HG03342 (cell line): Measurements from ENCODE around the gene CARMIL1.

Experiments used
- ATAC-seq: cut with Tn5 transposase; IDR thresholded peaks from one replicate; pipeline ENCODE4 v1.9.1; 2021; ENCODE audit warnings: mild to moderate bottlenecking, moderate library complexity; ENCODE audit not compliant: unreplicated experiment

CARMIL1 gene

GRCh38 chr6:25332165-25332564 lies 53.0 kb downstream of the CARMIL1 start:
- no peak for ATAC-seq

- ATAC-seq: no peak
Measured at GRCh38 chr6:25332655-25333071, 53.5 kb downstream of the CARMIL1 start.

- no peak for ATAC-seq
Measured at GRCh38 chr6:25333471-25333870, 54.3 kb downstream of the CARMIL1 start.

- ATAC-seq: no peak
Measured at GRCh38 chr6:25334793-25335192, 55.6 kb downstream of the CARMIL1 start.

DNA sequence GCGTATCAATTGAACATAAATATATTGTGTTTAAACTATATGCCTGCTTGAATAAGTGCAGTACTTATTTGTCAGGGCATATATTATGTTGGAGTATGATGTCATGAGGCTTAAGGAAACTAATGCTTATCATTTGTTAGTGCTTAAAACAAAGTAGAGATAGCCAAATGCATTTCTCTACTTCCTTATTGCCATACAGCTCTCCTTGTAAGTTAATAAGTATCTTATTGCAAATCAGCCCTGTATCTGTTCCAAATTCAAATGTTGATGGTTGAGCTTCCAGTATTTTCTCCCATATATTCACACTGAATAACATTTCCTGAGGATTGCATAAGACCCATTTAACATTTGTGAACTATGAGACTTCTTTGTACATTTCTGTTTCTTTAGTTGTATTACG lies 57.8 kb downstream of the CARMIL1 start:
- ATAC-seq: no peak

DNA sequence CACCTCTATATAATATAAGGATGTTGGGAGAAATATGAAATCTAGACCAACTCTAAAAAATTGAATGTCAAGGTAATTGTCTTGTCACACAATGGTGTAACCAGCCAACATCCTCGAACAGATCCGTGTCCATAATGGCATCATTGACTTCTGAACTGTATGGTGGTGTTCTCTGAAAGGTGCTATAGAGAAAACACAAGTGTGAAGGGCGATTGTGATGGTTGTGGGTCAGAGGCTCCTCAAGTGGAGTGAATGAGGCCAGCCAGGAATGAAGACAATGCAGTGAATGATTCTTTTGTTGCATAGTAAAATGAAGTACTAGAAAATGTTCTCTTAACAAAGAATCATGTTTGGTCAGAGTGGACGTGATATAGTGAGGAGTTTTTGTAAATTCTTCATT lies 58.3 kb downstream of the CARMIL1 start:
- no peak for ATAC-seq

GRCh38 chr6:25340431-25341202 lies 61.4 kb downstream of the CARMIL1 start:
- ATAC-seq: no peak

DNA sequence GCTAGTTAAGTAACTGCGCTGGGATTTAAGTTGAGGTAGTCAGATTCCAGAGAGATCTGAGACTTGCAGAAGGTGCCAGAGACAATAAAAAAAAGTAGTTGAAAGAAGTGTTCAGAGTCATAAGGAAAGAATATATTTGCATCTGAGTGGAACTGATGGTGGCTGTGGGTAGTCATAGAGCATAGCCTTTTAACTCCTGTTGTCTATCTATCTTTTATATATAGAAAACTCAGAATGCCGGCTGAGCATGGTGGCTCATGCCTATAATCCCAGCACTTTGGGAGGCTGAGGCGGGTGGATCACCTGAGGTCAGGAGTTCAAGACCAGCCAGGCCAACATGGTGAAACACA lies 62.0 kb downstream of the CARMIL1 start:
- no peak for ATAC-seq

DNA sequence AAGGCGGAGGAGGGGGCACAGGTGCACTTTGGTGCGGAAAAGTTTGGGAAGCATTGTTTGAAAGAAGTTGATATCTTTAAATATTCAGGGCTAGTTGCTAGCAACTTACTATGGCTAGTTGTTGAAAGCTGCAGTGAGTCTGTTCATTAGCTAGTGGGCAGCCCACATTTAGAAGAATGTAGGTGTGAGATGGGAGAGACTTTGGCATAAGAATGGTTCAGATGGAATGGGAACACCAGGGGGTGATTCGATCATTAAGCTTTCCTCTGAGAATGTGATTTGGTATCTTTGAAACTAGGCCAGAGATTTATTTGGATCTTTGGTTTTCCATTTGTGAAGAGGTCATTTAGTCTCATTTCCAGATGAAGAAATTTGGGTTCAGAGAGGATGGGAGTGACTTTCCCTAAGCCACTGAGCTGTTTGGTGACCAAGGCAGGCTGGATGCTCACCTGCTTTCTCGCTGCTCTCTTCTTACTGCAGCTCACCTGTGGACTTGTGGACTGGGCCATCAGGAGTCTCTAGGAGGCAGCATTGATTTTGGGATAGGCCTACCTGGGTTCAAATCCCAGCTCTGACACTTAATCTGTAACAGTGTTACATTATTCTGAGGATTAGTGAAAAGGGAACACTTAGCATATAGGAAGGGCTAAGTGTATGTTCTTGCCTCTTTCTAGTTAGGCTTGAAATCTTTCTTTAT lies 62.9 kb downstream of the CARMIL1 start:
- no peak for ATAC-seq

DNA sequence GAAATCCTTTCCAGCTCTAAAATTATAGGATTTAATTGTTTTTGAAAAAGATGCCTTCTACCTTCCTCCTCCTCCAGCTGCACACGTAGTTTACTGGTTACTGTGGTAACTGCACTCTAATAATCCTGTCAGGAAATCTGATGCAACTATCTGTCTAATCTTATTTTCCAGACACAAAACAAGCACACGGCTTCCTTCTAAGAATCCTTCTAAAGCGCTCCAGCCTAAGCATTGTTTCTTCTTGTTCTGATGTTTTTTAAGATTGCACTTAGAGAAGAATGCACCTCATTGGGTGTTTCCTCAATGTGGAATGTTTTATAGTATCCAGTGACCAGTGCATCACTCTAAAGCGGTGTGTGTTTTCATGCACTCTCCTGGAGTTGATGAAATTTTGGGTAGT lies 63.6 kb downstream of the CARMIL1 start:
- ATAC-seq: no peak

DNA sequence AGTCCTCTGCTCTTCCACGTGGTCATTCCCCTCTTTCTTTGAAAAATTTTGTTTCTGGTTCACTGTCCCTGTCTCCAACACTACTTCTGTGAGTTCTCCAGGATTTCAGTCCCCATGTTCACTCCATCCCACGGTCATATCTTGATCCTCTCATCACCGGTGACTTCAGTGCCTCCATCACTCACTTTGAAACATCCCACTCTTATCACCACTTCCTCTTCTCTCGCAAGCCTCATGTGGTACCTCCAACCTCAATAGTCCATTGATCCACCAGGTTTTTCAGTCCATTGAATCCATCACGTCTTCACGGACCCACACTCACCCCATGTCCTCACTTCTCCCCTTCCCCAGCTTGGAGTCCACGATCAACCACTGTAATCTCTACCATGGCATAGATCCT lies 64.8 kb downstream of the CARMIL1 start:
- ATAC-seq: no peak

DNA sequence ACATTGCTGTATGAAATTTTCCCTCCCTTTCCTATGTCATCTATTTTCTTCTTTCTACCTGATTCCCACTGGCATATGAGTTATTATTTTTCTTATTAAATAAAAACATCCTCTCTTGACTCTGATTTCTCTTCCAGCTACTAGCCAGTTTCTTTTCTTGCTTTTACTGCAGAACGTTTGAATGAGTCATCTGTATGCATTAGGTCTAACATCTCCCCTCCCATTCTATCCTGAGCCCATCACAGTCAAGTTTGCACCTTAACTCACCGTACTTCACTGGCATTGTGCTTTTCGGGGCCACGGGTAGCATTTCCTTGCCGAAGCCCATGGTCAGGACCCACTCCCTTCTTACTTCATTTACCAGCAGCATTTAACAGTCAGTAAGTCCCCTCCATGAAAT lies 65.7 kb downstream of the CARMIL1 start:
- ATAC-seq: no peak

GRCh38 chr6:25346064-25346463 lies 66.9 kb downstream of the CARMIL1 start:
- ATAC-seq: no peak

- no peak for ATAC-seq
Measured at GRCh38 chr6:25350573-25350972, 71.4 kb downstream of the CARMIL1 start.

DNA sequence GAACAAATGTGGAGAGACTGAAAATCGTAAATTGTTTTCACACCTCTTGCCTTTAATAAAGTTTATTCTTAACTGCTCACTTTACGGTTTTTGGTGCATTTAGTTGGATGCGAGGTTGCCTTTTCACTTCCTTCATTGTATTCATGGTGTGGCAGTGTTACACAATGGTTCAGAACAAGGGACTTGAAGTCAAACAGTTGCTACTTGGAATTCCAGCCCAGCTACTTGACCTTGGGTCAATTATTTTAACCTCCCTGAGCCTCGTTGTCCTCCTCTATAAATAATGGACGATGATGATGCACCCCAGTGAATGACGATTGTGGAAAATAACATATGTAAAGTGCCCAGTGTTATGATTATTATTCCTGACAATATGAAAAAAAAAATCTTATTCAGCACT lies 72.3 kb downstream of the CARMIL1 start:
- no peak for ATAC-seq

- ATAC-seq: no peak
Measured at GRCh38 chr6:25352285-25352684, 73.1 kb downstream of the CARMIL1 start.

GRCh38 chr6:25354078-25354932 lies 75.1 kb downstream of the CARMIL1 start:
- no peak for ATAC-seq

DNA sequence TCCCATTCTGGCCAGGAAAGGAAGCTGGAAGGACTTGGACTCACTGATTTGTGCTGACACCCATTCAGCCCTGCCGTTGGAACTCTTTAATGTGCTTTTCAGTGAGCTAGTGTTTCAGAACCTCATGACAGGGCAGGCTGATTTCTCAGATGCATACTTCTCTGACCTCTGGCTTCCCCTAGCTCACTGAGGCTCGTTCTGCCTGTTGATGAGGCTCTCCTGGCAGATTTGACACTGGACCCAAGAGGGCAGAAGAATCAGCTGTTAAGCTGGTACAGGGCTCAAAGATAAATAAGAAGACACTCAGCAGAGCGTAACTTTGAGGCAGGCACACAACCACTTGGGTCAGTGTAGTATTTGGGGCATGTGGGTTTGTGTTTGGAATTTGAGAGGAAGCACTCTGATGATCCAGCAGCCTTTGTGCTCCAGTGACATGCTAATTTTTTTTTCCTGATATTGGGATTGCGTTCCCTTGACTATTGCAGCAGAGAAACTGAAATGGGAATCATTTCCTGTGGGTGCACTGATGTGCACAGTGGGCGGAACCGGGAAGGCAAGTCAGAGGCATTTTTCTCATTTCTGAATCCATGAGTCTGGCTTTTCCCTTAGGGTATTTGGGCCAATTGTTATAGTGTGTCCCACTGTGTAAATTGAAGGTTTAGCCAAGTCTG lies 80.2 kb downstream of the CARMIL1 start:
- ATAC-seq: no peak

DNA sequence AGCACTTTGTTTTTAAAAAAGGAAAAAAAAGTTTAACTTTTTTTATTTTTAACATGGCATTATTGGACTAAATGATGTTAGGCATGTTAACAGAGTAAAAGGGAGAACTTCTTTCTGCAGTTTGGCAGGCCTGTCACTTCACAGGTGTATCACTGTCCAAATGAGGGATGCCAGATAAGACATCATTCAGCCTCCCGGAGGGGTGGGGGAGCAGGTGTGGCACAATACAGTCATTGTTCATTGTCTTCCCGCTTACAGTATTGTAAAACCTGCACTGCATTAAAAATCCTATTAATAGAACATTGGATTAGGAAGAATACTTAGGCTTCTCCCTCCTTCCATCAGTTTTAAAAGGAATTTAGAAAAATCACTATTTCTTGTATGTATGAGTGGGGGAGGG lies 80.7 kb downstream of the CARMIL1 start:
- no peak for ATAC-seq

GRCh38 chr6:25360621-25361020 lies 81.4 kb downstream of the CARMIL1 start:
- no peak for ATAC-seq

GRCh38 chr6:25363427-25363826 lies 84.3 kb downstream of the CARMIL1 start:
- ATAC-seq: no peak
